ENCODE data around the gene ADGRE1. TPM values are rescaled to one million over a fixed set of nuclear protein-coding genes. Genes with fewer than 3 reads are reported as not detected.

ADGRE1 gene
- polyA plus RNA-seq, 1 donor from 2014 or later: not detected

GRCh38 chr19:6948884-6949283 is 61.5 kb downstream of the ADGRE1 start:
- no peaks in the 10 kb centered on the region for H3K79me2 ChIP-seq (replicated peaks; ENCODE audit: insufficient read depth, low read length)
- no peaks in the 10 kb centered on the region for H3K9me2 ChIP-seq (ENCODE audit: insufficient read depth, low read length)
- no peak overlapping the region for H3K9ac ChIP-seq (ENCODE audit: low read length)
- no peaks in the 10 kb centered on the region for H3F3A ChIP-seq (ENCODE audit: insufficient read depth, low read length, poor library complexity, severe bottlenecking)
- H3K36me3 ChIP-seq (ENCODE audit: insufficient read depth, low read length): no peaks in the 10 kb centered on the region
- H3K9me3 ChIP-seq (ENCODE audit: low read length): no peaks in the 10 kb centered on the region
- TF ChIP-seq EZH2 (IDR thresholded peaks at IDR 0.05; ENCODE audit: borderline replicate concordance, insufficient read depth, low read length, poor library complexity, severe bottlenecking): no peak
- no peak for TF ChIP-seq CTCF (IDR thresholded peaks at IDR 0.05; ENCODE audit: poor library complexity, severe bottlenecking)
- TF ChIP-seq REST (IDR thresholded peaks at IDR 0.05; ENCODE audit: borderline replicate concordance): no peak
- TF ChIP-seq RAD21 (conservative IDR thresholded peaks at IDR 0.05): no peak
- TF ChIP-seq SMC3 (conservative IDR thresholded peaks at IDR 0.05; ENCODE audit: poor library complexity): no peak
- TF ChIP-seq EP300 (conservative IDR thresholded peaks at IDR 0.05; ENCODE audit: poor library complexity, severe bottlenecking): no peak
- TF ChIP-seq MXI1 (conservative IDR thresholded peaks at IDR 0.05; ENCODE audit: poor library complexity, severe bottlenecking): no peak
- no peak for TF ChIP-seq TAF1 (IDR thresholded peaks at IDR 0.05; ENCODE audit: low read depth)
- no peak for TF ChIP-seq POLR2AphosphoS5 (IDR thresholded peaks at IDR 0.05)
- H3K27me3 ChIP-seq (ENCODE audit: insufficient read depth, low read depth, low read length): no peaks in the 10 kb centered on the region
- no peak overlapping the region for H3K27ac ChIP-seq (ENCODE audit: low read length)
- no peak overlapping the region for H3K4me3 ChIP-seq (ENCODE audit: low read length)
- H3K4me2 ChIP-seq (ENCODE audit: low read length): no peak overlapping the region
- H2AFZ ChIP-seq (ENCODE audit: low read depth, low read length): no peak overlapping the region
- no peaks in the 10 kb centered on the region for H4K20me1 ChIP-seq (ENCODE audit: insufficient read depth)

- TF ChIP-seq CTCF (IDR thresholded peaks at IDR 0.05; ENCODE audit: poor library complexity, severe bottlenecking) (no peak), EP300 (conservative IDR thresholded peaks at IDR 0.05; ENCODE audit: poor library complexity, severe bottlenecking) (no peak), POLR2AphosphoS5 (IDR thresholded peaks at IDR 0.05) (no peak), RAD21 (conservative IDR thresholded peaks at IDR 0.05) (no peak), EZH2 (IDR thresholded peaks at IDR 0.05; ENCODE audit: borderline replicate concordance, insufficient read depth, low read length, poor library complexity, severe bottlenecking) (no peak), SMC3 (conservative IDR thresholded peaks at IDR 0.05; ENCODE audit: poor library complexity) (no peak), REST (IDR thresholded peaks at IDR 0.05; ENCODE audit: borderline replicate concordance) (no peak)
- Histone ChIP-seq H2AFZ (ENCODE audit: low read depth, low read length) (no peak overlapping the region), H4K20me1 (ENCODE audit: insufficient read depth) (no peaks in the 10 kb centered on the region), H3K4me3 (ENCODE audit: low read length) (no peak overlapping the region), H3K27ac (ENCODE audit: low read length) (no peak overlapping the region), H3K4me2 (ENCODE audit: low read length) (no peak overlapping the region), H3K9ac (ENCODE audit: low read length) (no peak overlapping the region), H3K27me3 (ENCODE audit: insufficient read depth, low read depth, low read length) (no peaks in the 10 kb centered on the region), H3K9me3 (ENCODE audit: low read length) (no peaks in the 10 kb centered on the region), H3K9me2 (ENCODE audit: insufficient read depth, low read length) (no peaks in the 10 kb centered on the region), H3K79me2 (replicated peaks; ENCODE audit: insufficient read depth, low read length) (no peaks in the 10 kb centered on the region), H3F3A (ENCODE audit: insufficient read depth, low read length, poor library complexity, severe bottlenecking) (no peaks in the 10 kb centered on the region), H3K36me3 (ENCODE audit: insufficient read depth, low read length) (no peaks in the 10 kb centered on the region)
These were observed 65.6 kb downstream of the ADGRE1 start for GRCh38 chr19:6952956-6953355.
